Adrenal gland (tissue), 5 donors: ENCODE measurements around the gene LAMA5.

Experiments
- POLR2A ChIP-seq, 2 donors: fragments of 450-650 bp; IDR thresholded peaks; one replicate each; pipeline ENCODE4 v1.6.1; 2017; ENCODE audit warnings: antibody characterized with exemption in 2 of 2, mild to moderate bottlenecking in 2 of 2, moderate library complexity in 1 of 2
- TF ChIP-seq, protein P1 (sequence below), 6 experiments: fragments of 450-650 bp in 4 of 6; fragments of 200-600 bp in 2 of 6; sonication (generic) in 1 of 6; IDR thresholded peaks; 1 replicate in 5 of 6; 2 replicates in 1 of 6; pipeline versions ENCODE4 v1.5.1 to v1.8.0; 2016 to 2021; ENCODE audit warnings: antibody characterized with exemption in 6 of 6, mild to moderate bottlenecking in 2 of 6, moderate library complexity in 1 of 6
- donor health status: DM: no; HTN: no; CAD: no.

DNA sequence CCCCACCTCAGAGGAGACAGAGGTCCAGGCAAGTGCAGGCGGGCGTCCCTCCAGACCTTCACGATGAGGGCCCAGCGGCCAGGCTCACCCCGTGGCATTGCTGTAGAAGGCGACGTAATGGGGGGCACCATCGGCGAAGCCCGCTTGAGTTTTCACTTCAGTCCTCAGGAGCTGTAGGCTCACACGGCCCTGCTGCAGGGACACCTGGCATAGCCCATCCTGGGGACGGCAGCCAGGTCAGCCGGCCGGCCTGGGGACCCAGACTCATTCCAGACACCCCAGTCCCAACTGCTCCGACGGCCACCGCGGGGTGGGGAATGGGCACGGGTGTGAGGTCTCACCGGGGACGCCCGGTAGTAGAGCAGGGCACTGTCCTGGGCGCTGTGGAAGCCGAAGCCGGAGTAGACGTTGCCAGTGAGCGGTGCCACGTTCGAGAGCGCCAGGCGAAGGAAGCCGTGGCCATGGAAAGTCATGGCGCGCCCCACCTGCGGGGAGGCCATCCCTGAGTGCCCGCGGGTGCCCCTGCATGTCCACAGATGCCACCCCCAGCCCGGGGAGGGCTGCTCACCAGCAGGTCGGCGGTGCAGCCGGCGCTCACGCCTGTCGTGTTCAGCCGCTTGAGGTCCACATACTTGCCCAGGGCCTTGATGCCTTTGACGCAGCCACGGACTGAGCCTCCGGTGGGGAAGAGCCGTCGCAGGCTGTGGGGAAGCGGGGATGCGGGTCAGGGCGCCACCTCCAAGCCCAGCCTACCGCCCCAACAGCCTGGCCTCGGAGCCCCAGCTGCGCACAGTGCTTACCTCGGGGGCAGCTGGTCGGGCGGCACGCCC is 55.1 kb downstream of the LAMA5 start:
- TF ChIP-seq, protein P1, sequence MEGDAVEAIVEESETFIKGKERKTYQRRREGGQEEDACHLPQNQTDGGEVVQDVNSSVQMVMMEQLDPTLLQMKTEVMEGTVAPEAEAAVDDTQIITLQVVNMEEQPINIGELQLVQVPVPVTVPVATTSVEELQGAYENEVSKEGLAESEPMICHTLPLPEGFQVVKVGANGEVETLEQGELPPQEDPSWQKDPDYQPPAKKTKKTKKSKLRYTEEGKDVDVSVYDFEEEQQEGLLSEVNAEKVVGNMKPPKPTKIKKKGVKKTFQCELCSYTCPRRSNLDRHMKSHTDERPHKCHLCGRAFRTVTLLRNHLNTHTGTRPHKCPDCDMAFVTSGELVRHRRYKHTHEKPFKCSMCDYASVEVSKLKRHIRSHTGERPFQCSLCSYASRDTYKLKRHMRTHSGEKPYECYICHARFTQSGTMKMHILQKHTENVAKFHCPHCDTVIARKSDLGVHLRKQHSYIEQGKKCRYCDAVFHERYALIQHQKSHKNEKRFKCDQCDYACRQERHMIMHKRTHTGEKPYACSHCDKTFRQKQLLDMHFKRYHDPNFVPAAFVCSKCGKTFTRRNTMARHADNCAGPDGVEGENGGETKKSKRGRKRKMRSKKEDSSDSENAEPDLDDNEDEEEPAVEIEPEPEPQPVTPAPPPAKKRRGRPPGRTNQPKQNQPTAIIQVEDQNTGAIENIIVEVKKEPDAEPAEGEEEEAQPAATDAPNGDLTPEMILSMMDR (IDR thresholded peaks at IDR 0.05) = no peak
- TF ChIP-seq POLR2A (IDR thresholded peaks at IDR 0.05) = no peak
